ENCODE results near the gene ADAM19. TPM values are rescaled to one million over a fixed set of nuclear protein-coding genes. Genes with fewer than 3 reads are reported as not detected.

The ADAM19 gene
- total RNA-seq, 1 experiment from 2014 or later: 0.47 TPM

DNA sequence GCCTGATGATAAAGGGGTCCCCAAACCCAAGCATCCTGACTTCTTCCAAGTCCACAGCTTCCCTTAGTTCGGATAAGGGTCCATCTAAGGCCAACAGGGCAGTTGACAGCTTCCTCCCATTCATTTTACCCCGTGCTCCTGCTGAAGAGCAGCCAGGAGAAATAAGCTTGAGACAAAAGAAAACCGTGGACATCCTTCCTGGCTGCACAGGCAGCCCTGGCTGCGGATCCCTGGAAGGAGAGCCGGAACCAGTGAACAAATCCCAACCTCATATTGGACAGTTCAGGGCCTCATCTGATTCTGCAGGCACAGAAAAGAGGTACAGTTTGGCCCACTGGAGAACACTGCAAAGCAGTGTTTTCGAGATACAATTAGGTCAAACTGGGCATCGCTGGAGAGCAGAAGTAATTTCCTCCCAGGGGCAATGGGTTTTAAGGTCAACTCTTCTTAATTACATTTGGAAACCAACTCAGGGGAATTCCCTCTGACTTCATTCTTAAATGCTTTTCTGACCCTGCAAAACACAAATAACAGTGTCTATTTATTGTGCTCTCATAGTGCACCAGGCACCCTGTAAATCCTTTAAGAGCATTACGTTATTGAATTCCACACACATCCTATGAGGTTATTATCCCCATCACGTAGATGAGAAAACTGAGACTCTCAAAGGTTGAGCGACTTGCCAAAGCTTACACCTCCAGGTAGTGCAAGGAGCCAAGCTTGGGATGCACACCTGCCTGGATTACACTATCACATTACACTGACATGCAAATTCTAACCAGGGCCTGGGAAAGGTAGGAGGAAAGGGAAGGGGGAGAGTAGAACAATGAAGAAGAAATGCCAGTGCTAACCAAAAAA lies 21.2 kb downstream of the ADAM19 start:
- no peak for TF ChIP-seq CTCF (IDR thresholded peaks at IDR 0.05; ENCODE audit: unreplicated experiment)
- Mint-ChIP-seq H3K27me3 (ENCODE audit: insufficient read depth, unreplicated experiment) (no peaks in the 10 kb centered on the region), H3K4me3 (ENCODE audit: unreplicated experiment) (no peak overlapping the region), H3K36me3 (ENCODE audit: insufficient read depth, unreplicated experiment) (no peaks in the 10 kb centered on the region), H3K27ac (ENCODE audit: low read depth, unreplicated experiment) (no peak overlapping the region), H3K9me3 (ENCODE audit: unreplicated experiment) (no peaks in the 10 kb centered on the region), H3K4me1 (ENCODE audit: insufficient read depth, unreplicated experiment) (peaks cover 38% of the 10 kb centered on the region)
- ChIA-PET POLR2A (interaction anchor here (0.5 to 1.0 kb wide), 2 partner anchors 43 to 112 kb away, joined by 3 to 6 read pairs; no protein-coding TSS in a partner anchor), CTCF (interaction anchor here (0.6 to 1.1 kb wide), 4 partner anchors 21 to 620 kb away, joined by 3 to 6 read pairs (median 3); partner anchors contain the start of gene ADAM19)
- intact Hi-C loops (cut with micrococcal nuclease): no loop called here
- no peak for DNase-seq (ENCODE audit: unreplicated experiment)
- no TSS peak for BruUV-seq (replicated peaks)

DNA sequence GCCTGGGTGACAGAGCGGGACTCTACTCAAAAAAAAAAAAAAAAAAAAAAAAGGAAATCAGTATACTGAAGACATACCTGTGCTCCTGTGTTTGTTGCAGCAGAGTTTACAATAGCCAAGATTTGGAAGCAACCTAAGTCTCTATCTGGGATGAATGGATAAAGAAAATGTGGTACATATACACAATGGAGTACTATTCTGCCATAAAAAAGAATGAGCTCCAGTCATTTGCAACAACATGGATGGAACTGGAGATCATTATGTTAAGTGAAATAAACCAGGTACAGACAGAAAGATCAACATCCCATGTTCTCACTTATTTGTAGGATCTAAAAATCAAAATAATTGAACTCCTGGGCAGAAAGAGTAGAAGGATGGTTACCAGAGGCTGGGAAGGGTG lies 22.9 kb downstream of the ADAM19 start:
- TF ChIP-seq CTCF (IDR thresholded peaks at IDR 0.05; ENCODE audit: unreplicated experiment): no peak
- ChIA-PET CTCF (no interaction called here), POLR2A (no interaction called here)
- no TSS peak for BruUV-seq (replicated peaks)
- Mint-ChIP-seq H3K27ac (ENCODE audit: low read depth, unreplicated experiment) (no peak overlapping the region), H3K36me3 (ENCODE audit: insufficient read depth, unreplicated experiment) (no peaks in the 10 kb centered on the region), H3K4me1 (ENCODE audit: insufficient read depth, unreplicated experiment) (peaks cover 38% of the 10 kb centered on the region), H3K27me3 (ENCODE audit: insufficient read depth, unreplicated experiment) (no peaks in the 10 kb centered on the region), H3K9me3 (ENCODE audit: unreplicated experiment) (no peaks in the 10 kb centered on the region), H3K4me3 (ENCODE audit: unreplicated experiment) (no peak overlapping the region)
- intact Hi-C loops (cut with micrococcal nuclease): no loop called here
- DNase-seq (ENCODE audit: unreplicated experiment): no peak

GRCh38 chr5:157550663-157551062 lies 24.9 kb downstream of the ADAM19 start:
- BruUV-seq (replicated peaks): no TSS peak
- H3K27ac Mint-ChIP-seq (ENCODE audit: low read depth, unreplicated experiment): no peak overlapping the region
- no peaks in the 10 kb centered on the region for H3K9me3 Mint-ChIP-seq (ENCODE audit: unreplicated experiment)
- TF ChIP-seq CTCF (IDR thresholded peaks at IDR 0.05; ENCODE audit: unreplicated experiment): no peak
- H3K4me3 Mint-ChIP-seq (ENCODE audit: unreplicated experiment): no peak overlapping the region
- intact Hi-C loops (cut with micrococcal nuclease): no loop called here
- no peaks in the 10 kb centered on the region for H3K36me3 Mint-ChIP-seq (ENCODE audit: insufficient read depth, unreplicated experiment)
- no peak for DNase-seq (ENCODE audit: unreplicated experiment)
- no peaks in the 10 kb centered on the region for H3K27me3 Mint-ChIP-seq (ENCODE audit: insufficient read depth, unreplicated experiment)
- peaks cover 34% of the 10 kb centered on the region for H3K4me1 Mint-ChIP-seq (ENCODE audit: insufficient read depth, unreplicated experiment)
- CTCF ChIA-PET: interaction anchor here (0.6 to 1.1 kb wide), 4 partner anchors 16 to 1420 kb away, joined by 3 read pairs; no protein-coding TSS in a partner anchor
- POLR2A ChIA-PET: interaction anchor here (1.0 to 1.2 kb wide), 2 partner anchors 9 to 10 kb away, joined by 3 read pairs; no protein-coding TSS in a partner anchor

DNA sequence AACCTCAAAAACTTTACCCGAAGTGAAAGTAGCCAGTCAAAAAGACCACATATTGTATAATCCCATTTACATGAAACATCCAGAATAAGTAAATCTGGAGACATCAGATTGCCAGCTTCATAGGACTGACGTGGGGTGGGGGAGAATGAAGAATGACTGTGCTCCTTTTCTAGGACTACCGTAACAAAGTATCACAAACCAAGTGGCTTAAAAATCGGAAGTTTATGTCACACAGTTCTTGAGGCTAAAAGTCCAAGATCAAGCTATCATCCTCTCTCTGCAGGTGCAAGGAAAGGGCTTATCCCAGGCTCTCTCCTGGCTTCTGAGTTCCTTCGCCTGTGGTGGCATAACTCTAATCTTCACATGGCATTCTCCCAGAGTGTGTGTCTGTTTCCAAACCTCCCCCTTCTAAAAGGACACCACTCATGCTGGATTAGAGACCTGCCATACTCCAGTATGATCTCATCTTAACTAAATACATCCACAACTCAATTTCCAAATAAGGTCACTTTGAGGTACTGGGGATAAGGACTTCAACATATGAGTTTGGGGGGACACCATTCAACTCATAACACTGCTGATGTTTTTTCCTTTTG lies 25.5 kb downstream of the ADAM19 start:
- Mint-ChIP-seq H3K27ac (ENCODE audit: low read depth, unreplicated experiment) (no peak overlapping the region), H3K36me3 (ENCODE audit: insufficient read depth, unreplicated experiment) (no peaks in the 10 kb centered on the region), H3K27me3 (ENCODE audit: insufficient read depth, unreplicated experiment) (no peaks in the 10 kb centered on the region), H3K4me3 (ENCODE audit: unreplicated experiment) (no peak overlapping the region), H3K9me3 (ENCODE audit: unreplicated experiment) (no peaks in the 10 kb centered on the region), H3K4me1 (ENCODE audit: insufficient read depth, unreplicated experiment) (peaks cover 28% of the 10 kb centered on the region)
- no peak for DNase-seq (ENCODE audit: unreplicated experiment)
- TF ChIP-seq CTCF (IDR thresholded peaks at IDR 0.05; ENCODE audit: unreplicated experiment): no peak
- intact Hi-C loops (cut with micrococcal nuclease): no loop called here
- POLR2A ChIA-PET: interaction anchor here (1.2 kb wide), 1 partner anchor 8 kb away, joined by 3 read pairs; no protein-coding TSS in a partner anchor
- no TSS peak for BruUV-seq (replicated peaks)
- CTCF ChIA-PET: interaction anchor here (0.6 to 1.3 kb wide), 4 partner anchors 15 to 1420 kb away, joined by 3 read pairs; no protein-coding TSS in a partner anchor

Data from MCF 10A (cell line).